HG03378 (cell line): Measurements from ENCODE around the gene TXNIP.

ENCODE experiments used
- ATAC-seq: cut with Tn5 transposase; IDR thresholded peaks from one replicate; pipeline ENCODE4 v1.9.1; 2021; ENCODE audit warnings: mild to moderate bottlenecking, moderate library complexity; ENCODE audit not compliant: unreplicated experiment

The TXNIP gene

DNA sequence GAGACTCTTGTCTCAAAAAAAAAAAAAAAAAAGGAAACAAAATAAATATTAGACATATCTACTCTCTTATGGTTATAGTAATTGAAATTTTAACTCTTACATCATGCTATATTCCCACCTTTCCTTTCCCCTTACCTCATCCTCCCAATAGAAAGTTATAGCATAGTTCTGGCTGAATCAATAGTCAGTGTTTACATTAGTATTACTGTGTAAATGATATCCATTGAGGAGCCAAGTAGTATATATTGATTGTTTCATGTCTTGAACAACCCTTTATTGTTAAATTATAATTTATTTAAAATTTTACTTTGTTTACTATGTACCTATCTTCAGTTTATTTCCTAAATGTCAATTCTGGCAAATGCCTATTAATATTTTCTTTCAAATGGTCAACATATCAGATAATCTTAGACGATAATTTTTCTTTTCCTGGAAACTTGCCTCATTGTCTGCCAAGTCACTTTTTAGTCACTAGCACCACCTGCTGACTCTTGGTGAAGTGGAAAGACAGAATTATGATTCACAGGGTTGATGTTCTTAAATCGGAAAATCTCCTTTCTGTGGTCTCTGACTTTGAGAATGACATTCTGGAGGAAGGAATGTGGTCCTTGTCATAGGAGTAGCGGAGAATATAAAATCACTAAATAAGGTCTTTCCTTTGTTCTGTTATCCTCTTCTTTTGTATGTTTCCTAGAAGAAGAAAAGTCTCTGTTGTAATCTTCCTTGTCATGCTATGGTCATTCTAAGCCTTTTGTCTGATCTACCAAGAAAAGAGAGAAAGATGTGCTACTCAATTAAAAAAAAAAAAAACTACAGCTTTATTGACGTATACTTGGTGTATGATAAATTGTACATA, 16.6 kb upstream of the TXNIP start:
- no peak for ATAC-seq

DNA sequence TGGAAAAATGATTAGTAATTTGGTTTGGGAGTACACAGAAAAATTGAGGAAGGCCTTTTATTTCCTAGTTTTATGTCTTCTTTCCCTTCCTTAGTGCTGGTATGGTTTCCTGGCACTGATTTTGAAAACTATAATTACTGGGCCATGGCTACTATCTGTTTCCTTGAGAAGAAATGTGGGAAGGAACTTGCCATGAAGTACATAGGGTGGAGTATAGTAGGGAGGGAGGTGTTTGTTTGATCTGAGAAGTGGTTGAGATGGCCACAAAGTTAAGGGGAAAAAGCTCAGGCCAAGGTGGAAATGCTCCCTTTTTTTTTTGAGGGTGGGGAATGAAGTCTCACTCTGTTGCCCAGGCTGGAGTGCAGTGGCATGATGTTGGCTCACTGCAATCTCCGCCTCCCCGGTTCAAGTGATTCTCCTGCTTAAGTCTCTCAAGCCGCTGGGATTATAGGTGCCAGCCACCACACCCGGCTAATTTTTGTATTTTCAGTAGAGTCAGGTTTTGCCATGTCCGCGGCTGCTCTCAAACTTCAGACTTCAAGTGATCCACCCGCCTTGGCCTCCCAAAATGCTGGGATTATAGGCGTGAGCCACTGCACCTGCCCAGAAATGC, 13.9 kb upstream of the TXNIP start:
- no peak for ATAC-seq

DNA sequence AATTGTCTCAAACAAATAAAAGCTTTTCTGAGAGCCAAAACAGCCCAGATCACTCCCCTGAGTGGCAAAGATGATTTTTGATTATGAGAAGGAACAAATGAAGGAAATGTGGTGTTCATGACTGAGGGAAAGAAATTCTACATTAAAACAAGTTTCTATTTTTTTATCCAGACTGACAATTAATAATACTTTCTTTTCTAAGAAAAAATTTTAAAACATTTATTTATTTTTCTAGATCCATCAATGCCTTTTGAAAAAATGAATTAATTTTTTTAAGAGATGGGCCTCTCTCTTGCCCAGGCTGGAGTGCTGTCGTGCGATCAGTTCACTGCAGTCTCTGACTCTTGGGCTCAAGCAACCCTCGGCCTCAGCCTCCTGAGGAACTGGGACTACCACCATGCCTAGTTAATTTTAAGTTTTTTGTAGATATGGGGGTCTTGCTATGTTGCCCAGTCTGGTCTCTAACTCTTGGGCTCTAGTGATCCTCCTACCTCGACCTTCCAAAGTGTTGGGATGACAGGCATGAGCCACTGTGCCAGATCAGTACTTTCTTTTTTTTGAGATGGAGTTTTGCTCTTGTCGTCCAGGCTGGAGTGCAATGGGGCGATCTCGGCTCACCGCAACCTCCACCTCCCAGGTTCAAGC, 11.2 kb upstream of the TXNIP start:
- no peak for ATAC-seq

DNA sequence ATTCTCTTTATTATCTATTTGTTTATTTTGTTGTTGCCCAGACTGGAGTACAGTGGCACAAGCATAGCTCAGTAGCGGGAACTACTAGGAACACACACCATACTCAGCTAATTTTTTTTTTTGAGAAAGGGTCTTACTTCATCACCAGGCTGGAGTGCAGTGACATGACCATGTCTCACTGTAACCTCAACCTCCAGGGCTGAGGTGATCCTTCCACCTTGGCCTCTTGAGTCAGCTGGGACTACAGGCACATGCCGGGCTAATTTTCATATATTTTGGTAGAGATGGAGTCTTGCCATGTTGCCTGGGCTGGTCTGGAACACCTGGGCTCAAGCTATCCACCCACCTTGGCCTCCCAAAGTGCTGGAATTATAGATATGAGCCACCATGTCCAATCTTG, 5.3 kb upstream of the TXNIP start:
- ATAC-seq: no peak

DNA sequence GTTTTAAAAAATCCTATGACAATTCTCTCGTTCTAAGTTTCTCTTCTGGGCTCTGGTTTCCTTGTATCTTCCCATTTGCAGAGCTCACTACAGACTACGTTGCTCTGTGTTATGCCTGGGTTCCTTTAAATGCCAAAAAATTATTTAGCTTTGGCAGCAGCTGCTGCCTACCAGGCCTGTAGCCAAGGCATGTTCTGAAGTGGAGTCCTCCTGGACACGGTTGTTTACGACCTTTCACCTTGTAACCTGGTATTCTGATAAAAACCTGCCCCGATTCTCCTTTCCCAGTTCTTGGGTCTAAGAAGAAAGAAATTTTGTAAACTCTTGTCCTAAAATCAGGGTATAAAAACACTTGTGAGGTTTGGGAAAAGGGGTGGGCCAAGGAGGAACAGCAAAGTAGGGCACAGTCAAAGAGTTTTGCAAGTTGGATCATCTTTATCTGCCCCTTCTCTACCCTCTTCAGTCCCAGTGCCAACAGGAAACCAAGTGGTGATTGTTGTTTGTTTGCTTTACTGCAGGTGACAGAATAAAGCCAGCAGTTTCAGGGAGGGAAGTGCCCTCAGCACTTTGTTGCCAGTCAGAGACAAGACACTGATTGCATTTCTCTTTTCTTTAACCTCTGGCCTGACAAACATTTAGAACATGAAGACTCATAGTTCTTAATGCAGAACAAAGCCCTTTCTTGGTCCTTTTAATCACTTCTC, 3.1 kb upstream of the TXNIP start:
- ATAC-seq: no peak

DNA sequence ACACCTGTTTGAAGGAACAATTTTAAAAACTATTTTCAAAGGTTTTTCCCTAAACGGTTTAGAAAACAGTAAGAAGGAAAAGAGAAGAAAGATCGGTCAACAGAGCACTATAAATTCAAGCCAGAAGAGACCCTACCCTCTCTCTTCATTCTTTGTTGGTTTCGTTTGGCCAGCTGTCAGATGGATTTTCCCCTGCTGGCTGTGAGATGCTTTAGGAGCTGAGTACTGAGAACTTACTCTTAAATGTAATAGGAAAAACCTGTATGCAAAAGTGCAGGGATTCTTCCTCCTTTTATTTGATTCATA, 1.3 kb upstream of the TXNIP start:
- ATAC-seq: no peak

DNA sequence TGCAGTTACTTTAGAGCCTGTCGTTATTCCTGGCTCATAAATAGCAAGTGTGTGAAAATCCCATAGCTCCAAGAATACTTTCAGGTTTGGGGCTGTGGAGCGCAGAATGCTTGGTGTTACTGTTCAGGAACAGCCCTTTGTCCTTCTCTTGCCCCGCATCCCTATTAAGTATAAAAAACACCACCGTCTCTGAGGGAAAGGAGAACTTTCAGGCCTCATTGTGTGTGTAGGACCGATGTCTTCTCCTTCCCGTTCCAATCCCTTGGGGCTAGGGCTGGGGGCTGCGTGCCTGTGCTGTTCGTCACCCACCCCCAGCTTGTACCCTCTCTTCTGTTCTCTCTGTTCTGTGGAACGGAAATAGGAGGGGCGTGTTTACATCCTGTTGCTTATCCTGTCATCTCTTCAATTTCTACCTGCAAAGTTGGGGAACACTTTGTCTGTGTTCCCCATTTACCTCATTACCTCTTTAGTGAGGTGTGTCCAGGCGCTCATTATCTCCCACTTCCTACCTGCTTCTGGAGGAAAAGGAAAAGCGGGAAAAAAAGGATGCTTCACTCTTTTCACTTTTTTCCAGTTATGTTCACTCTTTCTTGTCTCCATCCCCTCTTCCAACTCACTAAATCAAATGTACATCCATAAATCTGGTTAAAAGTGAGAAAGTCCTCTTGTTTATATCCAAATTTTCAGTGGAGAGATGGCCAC, 788 bp upstream of the TXNIP start:
- ATAC-seq: no peak

DNA sequence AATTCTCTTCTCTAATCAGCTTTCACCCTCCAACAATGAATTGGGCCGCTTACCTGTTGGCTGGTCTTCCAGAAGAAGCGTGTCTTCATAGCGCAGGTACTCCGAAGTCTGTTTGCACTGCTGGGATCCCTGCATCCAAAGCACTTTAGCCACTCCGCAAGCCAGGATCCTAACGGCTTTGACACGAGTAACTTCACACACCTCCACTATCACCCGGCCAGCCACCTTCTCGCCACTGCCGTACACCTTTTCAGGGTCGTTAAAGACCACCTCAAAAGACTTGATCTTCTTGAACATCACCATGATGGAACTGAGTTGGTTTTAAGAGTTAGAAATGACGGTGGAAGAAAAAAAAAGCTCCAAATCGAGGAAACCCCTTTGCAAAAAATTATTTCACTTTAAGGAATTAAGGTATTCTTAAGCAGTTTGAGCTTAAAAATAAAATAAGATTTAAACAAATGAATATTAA, 381 bp downstream of the TXNIP start:
- no peak for ATAC-seq

DNA sequence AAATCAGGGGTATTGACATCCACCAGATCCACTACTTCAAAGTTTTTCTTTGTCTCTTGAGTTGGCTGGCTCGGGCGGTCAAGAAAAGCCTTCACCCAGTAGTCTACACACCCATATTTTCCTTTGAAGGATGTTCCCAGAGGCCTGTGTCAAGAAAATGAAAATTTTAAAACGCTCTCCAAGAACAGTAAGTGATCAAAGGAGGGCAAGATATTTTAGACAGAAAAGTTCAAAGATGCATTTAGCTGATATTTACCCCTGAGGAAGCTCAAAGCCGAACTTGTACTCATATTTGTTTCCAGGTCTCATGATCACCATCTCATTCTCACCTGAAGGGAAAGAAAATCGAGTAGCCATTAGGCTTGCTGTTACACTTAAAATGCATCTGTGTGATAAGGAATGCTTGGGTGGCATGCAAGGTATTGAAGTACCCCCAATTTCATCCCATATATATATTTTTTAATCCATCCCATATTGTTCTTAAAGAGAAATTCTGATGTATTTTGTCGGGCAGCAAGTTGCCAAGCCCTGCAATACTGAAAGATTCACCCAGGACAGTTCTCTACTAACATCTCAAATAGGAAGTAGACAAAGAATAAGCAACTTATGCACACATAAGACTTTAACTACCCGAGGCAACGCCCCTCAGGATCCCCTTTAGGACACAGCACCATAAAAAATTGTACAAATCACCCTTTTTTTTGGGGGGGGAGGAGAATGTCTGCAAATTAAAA, 1.1 kb downstream of the TXNIP start:
- ATAC-seq: no peak

DNA sequence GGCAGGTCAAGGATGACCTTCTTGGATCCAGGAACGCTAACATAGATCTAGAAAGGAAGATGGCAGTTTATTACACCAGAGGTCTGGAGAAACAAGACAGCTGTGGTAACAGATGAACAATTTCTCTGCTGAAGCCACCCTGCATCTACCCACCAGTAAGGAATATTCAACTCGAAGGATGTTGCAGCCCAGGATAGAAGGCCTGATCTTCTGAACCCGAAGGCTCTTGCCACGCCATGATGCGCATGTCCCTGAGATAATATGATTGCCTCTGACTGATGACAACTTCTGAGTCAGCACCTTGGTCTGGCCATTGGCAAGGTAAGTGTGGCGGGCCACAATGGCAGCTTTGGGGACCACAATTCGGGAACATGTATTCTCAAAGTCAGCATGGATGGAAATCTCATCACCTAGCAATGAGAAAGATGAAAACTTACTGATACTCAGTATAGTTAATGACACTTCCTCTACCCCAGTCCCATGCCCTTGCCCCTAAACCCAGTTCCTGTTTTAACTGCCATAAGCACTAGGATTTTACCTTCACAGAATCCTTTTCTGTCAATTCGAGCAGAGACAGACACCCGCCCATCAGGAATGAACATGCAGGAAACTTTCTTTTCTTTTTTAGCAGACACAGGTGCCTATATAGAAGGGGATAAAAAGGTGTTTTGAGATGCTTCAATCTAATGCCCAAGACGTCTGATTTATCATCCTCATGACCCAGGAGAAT, 1.8 kb downstream of the TXNIP start:
- ATAC-seq: no peak

DNA sequence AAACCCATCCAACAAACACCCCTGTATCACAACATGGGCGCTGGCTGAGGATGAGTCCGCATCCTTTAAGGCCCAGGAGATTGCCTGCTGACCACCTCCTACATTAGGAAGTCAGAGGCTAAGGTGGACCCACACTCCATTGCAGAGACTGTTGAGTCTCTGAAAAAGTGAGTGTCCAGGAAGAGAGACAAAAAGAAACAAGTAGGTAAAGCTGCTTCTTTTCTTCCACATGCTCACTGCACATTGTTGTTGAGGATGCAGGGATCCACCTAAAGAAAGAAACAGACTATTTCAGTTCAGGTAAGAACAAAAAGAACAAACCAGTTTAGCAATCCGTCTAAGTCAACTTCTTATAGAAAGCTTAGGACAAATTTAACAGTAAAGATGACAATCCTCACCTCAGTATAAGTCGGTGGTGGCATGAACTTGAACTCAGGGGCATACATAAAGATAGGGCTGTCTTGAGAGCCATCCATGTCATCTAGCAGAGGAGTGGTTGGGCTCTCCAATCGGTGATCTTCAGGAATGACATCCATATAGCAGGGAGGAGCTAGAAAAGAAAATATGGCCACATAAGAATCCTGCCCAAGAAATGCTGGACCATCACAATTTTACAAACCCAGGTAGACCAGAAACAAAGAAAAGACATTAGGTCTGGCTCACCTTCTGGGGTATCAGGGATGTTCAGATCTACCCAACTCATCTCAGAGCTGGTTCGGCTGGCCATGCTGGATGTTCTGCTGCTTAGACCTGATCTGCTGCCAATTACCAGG, 2.6 kb downstream of the TXNIP start:
- ATAC-seq: no peak

DNA sequence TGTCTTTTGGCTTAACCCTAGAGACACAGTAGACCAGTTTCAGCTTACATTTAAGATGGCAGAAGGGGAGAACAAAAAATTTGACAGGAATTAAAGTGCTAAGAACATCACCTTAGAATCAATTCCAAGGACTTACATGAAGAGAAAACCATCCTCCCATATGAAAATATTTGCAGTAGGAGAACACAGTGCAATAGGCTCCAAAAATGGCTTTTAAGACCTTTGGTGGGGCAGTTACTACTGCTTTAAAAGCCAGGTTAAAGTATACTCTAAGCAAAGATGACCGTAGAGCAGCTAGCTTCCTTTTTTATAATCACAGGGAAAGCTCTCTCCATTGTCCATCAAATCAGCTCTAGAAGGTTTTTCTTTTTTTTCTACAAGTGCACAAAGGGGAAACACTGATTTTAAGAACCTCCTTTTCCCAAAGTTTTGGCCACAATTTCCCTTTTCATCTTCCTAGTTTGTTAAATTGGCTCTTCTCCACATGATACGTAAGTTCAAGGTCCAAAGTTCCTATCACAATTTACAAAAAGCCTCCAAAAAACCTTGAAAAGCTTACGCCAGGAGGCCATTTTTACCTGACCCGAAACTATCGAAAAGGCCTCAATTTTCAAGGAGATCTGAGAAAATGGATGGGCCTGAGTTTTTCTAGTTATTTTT, 3.3 kb downstream of the TXNIP start:
- ATAC-seq: no peak

DNA sequence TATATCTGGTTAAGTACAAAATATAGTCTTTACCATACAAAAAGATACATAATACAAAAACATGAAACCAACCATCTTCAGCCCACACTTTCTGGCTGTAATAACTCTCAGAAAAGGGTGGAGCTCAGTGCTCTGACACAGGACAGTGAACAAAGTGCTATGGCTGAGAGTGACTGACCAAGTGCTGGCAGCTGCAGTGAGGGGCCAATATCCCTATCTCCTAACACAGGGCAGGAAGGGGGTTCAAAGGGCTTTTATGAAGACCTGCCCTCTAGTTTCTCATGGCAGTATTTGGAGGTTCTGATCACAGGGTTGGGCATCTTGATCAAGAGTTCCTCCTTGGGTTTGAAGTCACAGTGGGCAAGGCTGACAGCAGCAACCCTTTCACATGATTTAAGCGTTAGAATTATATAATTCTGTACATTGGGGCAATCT, 3.9 kb downstream of the TXNIP start:
- ATAC-seq: no peak

DNA sequence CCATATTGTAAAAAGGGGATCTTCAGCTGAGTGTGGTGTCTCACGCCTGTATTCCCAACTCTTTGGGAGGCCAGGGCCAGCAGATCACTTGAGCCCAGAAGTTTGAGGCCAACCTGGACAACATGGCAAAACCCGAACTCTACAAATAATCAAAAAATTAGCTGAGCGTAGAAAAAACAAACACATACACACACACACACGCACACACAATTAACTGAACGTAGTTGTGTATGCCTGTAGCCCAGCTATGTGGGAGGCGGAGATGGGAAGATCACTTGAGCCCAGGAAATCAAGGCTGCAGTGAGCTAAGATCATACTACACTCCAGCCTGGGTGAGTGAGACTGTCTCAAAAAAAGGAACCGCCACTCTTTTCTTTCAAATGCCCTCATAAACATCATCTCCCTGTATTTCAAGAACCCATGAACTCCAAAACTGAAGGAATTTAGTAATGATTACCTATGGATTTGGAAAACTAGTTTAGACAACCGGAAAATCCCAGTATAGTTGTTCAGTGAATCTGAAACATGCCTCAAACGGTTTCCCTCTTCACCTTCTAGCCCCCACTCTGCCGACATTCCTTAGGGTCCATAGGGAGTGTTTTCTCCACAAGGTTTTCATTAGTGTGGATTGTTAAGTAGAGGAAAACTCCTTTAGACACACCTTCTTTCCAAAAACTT, 4.5 kb downstream of the TXNIP start:
- no peak for ATAC-seq

DNA sequence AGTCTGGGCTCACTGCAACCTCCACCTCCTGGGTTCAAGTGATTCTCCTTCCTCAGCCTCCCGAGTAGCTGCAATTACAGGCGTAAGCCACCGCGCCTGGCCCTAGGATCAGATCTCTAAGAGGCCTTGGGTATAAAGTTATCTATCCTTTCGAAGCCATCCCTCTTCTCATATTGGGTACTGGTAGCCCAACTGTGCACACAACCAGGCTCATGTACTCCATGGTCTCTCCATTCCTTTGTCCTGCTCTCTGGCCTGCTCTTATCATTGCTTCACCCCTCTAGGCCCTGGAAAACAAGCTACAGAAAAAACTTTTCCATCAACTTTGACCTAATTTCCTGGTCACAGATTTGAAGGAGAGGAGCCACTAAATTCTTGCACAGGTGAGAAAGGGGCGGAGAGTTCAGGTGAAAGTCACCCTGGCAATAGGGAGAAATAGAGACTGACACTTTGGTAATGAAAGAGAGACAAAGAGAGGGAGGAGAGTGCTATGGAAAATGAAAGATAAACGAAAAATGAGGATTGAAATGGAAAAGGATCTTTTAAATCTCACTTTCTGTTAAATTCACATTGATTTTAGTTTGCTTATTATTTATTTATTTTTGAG, 6.0 kb downstream of the TXNIP start:
- no peak for ATAC-seq

DNA sequence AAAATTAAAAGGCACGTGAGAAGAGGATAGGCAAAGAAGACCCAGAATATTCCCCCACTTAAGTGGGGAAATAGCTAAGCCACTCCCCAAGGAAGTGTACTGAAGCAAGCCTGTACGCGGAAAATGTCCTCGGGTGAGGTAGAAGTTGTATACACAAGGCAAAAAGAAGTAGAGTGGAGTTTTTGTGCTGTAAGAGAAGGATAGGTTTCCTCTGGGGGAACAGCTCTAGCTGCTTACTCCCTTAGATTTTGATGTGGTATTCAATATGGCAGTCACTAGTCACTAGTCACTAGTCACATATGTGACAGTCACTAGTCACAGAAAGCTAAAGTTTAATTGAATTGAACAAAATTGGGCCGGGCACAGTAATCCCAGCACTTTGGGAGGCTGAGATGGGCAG, 7.6 kb downstream of the TXNIP start:
- ATAC-seq: no peak

DNA sequence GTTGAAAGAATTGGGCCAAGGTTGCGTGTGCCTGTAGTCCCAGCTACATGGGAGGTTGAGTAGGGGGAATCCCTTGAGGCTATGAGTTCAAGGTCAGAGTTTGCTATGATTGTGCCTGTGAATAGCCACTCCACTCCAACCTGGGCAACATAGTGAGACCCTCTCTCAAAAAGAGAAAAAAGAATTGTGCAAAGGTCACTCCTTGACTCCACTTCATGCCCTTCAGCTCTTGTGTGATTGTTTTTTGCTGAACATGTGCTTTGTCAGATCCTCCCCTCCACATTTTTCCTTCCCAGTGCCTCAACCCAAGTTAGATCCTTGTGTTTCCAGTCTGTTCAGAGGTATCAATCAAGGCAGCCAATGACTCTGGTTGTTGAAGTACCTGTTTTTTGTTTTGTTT, 8.5 kb downstream of the TXNIP start:
- ATAC-seq: no peak
